Measurements from ENCODE around the gene SPC24. TPM values are rescaled to one million over a fixed set of nuclear protein-coding genes. Genes with fewer than 3 reads are reported as not detected.
"Not testable (repeated sequence)": the region's sequence is repeated elsewhere in the genome, so short reads cannot be mapped to it uniquely, and the experiment has no call there.

SPC24 gene
- total RNA-seq, 2 donors from 2014 or later: 48.7 to 86.4 TPM

- Mint-ChIP-seq H3K9me3 (no peaks in the 10 kb centered on the region), H3K36me3 (no peaks in the 10 kb centered on the region), H3K27ac (no peak overlapping the region)
- ATAC-seq (no peak), DNase-seq (ENCODE audit: low spot score in 2 of 2) (no peak)
These were observed 18.8 kb upstream of the SPC24 start for GRCh38 chr19:11174336-11174735.

DNA sequence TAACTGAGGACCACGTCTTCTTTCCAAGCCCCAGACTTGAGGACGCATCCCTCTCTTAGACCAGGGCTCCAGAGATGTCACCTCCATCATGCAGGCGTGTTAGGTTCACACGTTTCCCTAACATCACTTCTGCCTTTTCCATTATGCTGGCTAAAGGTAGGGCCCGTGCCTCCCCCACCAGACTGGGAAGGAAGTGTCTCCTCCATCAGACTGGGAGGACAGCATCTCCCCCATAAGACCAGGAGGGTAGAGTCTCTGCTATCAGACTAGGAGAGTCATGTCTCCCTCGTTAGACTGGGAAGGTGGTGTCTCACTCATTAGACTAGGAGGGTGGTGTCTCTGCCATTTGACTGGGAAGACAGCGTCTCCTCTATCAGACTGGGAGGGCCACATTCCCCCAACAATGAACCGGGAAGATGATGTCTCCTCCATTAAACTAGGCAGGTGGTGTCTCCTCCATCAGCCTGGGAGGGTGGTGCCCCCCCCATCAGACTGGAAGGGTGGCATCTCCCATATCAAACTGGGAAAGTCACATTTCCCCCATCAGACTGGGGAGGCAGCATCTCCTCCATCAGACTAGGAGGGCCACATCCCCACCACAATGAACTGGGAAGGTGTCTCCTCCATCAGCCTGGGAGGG is 18.1 kb upstream of the SPC24 start:
- ATAC-seq (no peak), DNase-seq (ENCODE audit: low spot score in 2 of 2) (no peak)
- Mint-ChIP-seq H3K36me3 (no peaks in the 10 kb centered on the region), H3K9me3 (no peaks in the 10 kb centered on the region), H3K27ac (no peak overlapping the region)

- H3K27ac Mint-ChIP-seq: peak overlapping the region in 1 of 2 donors; percentile 44
- ATAC-seq: no peak
- no peaks in the 10 kb centered on the region for H3K9me3 Mint-ChIP-seq
- H3K36me3 Mint-ChIP-seq: no peaks in the 10 kb centered on the region
- DNase-seq (ENCODE audit: low spot score in 2 of 2): no peak
These were observed 17.0 kb upstream of the SPC24 start for GRCh38 chr19:11172576-11172975.

- DNase-seq (ENCODE audit: low spot score in 2 of 2): no peak
- ATAC-seq: no peak
- H3K36me3 Mint-ChIP-seq: no peaks in the 10 kb centered on the region
These were observed 15.6 kb upstream of the SPC24 start for GRCh38 chr19:11171144-11171543.

DNA sequence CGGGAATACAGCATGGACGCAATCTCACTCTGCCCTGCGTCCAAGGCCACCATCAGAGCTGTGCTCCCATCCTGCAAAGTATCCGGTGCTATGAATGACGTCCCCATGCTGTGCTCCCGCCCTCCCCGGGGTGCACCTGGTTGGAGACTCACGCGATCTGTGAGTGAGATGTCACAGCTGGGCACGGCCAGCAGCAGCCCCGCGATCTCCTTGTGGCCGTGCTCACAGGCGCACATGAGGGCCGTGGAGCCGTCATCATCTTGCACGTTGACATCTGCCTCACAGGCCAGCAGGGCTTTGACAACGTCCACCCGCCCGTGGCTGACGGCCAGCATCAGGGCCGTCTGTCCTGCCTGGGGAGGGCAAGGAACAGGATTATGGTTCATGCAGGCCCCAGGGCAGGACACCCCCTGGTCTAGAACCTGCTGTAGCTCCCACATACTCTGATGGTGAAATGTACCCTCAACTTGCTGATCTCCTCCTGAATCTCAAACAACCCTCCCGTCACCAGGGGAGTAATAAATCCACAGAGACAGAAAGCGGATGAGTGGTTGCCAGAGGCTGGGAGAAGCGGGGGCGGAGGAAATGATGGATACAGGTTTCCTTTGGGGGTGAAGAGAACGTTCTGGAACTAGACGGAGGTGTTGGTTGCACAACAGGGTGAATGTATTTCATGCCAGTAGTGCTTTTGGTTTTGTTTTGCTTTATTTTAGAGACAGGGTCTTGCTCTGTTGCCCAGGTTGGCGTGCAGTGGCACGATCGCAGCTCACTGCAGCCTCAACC is 14.5 kb upstream of the SPC24 start:
- ATAC-seq (no peak), DNase-seq (ENCODE audit: low spot score in 2 of 2) (no peak)
- Mint-ChIP-seq H3K27ac (no peak overlapping the region), H3K9me3 (no peaks in the 10 kb centered on the region), H3K36me3 (no peaks in the 10 kb centered on the region)

More at GRCh38 chr19:11171144-11171543, 15.6 kb upstream of the SPC24 start:
- Mint-ChIP-seq H3K9me3 (no peaks in the 10 kb centered on the region), H3K27ac (no peak overlapping the region)

GRCh38 chr19:11168568-11168967 is 13.0 kb upstream of the SPC24 start:
- Mint-ChIP-seq H3K9me3 (no peaks in the 10 kb centered on the region), H3K27ac (no peak overlapping the region), H3K36me3 (no peaks in the 10 kb centered on the region)
- no peak for ATAC-seq
- DNase-seq (ENCODE audit: low spot score in 2 of 2): no peak

- ATAC-seq (no peak), DNase-seq (ENCODE audit: low spot score in 2 of 2) (no peak)
- Mint-ChIP-seq H3K27ac (peak overlapping the region in 1 of 2 donors; percentile 22), H3K36me3 (no peaks in the 10 kb centered on the region), H3K9me3 (no peaks in the 10 kb centered on the region)
These were observed 10.9 kb upstream of the SPC24 start for GRCh38 chr19:11166281-11167142.

DNA sequence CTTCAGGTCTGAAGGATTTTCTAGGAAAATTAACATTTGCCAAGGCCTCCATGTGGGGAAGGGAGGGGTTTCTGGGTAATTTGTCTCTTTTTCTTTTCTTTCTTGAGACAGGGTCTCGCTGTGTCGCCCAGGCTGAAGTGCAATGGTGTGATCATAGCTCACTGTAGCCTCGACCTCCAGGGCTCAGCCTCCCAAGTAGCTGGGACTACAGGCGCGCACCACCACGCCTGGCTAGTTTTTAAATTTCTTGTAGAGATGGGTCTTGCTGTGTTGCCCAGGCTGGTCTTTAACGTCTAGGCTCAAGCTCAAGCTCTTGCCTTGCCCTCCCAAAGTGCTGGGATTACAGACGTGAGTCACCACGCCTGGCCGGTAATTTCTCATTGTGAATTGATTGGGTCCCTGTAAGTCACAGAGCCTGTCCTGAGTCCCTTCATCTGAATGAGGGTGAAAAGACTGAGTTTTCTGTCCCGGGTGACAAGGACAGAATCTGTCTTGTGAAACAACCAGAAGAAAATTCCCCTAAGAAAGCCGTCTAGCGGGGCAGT is 10.0 kb upstream of the SPC24 start:
- DNase-seq (ENCODE audit: low spot score in 2 of 2) (no peak), ATAC-seq (no peak)
- Mint-ChIP-seq H3K36me3 (no peaks in the 10 kb centered on the region), H3K27ac (no peak overlapping the region), H3K9me3 (no peaks in the 10 kb centered on the region)

GRCh38 chr19:11164879-11165406 is 9.4 kb upstream of the SPC24 start:
- Mint-ChIP-seq H3K9me3 (no peaks in the 10 kb centered on the region), H3K27ac (peak overlapping the region in 1 of 2 donors; percentile 46), H3K36me3 (no peaks in the 10 kb centered on the region)
- DNase-seq (ENCODE audit: low spot score in 2 of 2): no peak
- no peak for ATAC-seq

DNA sequence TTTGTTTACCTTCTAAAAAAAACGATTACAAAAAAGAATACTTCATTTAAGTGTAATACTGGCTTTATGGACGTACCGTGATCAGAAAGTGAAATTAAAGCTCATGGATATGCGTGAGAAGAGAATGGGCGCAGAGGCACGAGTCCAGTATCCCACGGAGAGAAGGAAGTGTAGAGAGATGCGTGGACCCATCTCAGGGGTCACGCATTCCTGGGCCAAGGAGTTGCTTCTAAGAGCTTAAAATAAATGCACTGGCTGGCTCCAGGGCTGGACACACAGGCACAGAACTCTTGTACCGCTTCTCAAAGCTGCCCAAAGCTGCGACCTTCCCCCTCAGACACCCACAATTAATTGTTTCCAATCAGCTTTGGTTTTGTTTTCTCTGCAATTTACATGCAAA is 8.7 kb upstream of the SPC24 start:
- Mint-ChIP-seq H3K27ac (no peak overlapping the region), H3K36me3 (no peaks in the 10 kb centered on the region), H3K9me3 (no peaks in the 10 kb centered on the region)
- ATAC-seq (no peak), DNase-seq (ENCODE audit: low spot score in 2 of 2) (no peak)

DNA sequence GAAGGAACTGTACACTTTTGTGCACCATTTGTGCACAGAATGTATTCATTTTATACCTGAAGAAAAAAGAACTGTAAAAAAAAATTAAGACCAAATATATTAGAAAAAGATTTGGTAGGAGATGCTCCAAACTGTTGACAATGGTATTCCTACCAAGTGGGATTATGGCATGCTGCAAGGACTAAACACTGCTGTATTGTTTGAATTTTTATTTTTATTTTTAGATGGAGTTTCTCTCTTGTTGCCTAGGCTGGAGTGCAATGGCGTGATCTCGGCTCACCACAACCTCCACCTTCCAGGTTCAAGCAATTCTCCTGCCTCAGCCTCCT is 4.8 kb upstream of the SPC24 start:
- not testable (repeated sequence) for ATAC-seq; H3K9me3 Mint-ChIP-seq; DNase-seq (ENCODE audit: low spot score in 2 of 2); H3K27ac Mint-ChIP-seq; H3K36me3 Mint-ChIP-seq

GRCh38 chr19:11159598-11160439 is 4.2 kb upstream of the SPC24 start:
- Mint-ChIP-seq H3K36me3 (peaks cover 2 to 6% of the 10 kb centered on the region in 2 donors), H3K9me3 (no peaks in the 10 kb centered on the region), H3K27ac (no peak overlapping the region)
- ATAC-seq (no peak), DNase-seq (ENCODE audit: low spot score in 2 of 2) (no peak)

DNA sequence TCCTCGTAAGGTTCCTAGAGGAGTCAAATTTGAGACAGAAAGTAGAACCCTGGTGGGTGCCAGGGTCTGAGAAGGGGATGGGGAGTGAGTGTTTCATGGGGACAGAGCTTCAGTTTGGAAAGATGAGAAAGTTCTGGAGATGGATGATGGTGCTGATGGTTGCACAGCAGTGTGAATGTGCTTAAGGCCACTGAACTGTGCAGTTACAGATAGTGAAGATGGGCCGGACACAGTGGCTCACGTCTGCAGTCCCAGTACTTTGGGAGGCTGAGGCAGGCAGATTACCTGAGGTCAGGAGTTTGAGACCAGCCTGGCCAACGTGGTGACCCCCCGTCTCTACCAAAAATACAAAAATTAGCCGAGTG is 917 bp downstream of the SPC24 start:
- Mint-ChIP-seq H3K9me3 (no peaks in the 10 kb centered on the region), H3K36me3 (peaks cover 10 to 25% of the 10 kb centered on the region in 2 donors), H3K27ac (peak overlapping the region; percentile 22 to 86)
- no peak for ATAC-seq
- DNase-seq (ENCODE audit: low spot score in 2 of 2): no peak

DNA sequence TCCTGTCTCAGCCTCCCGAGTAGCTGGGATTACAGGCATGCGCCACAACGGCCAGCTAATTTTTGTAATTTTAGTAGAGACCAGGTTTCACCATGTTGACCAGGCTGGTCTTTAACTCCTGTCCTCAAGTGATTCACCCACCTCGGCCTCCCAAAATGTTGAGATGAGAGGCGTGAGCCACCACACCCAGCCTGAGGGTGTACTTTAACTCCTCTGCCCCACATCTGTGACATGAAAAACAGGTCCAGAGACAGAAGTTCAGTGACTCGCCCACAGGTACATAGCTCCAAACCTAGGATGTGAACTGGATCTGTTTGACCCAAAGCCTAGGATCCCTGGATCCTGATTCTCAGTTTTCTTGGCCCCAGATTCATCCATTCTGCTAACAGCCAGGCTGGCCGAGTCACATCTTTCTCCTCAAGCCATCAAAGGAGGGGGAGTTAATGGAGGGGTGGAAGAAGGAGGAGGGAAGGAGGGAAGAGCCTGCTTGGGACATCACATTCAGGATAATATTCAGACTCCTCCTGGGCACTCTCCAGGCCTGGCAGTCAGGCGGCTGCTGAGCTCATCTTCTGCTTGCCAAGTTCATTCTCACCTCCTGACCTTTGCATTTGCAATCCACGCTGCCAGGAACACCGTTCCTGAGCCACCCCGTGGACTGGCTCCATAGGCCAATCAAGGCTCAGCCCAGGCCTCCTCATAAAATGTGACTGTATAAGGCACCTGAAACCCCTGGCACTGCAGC is 3.1 kb downstream of the SPC24 start:
- no peak overlapping the region for H3K27ac Mint-ChIP-seq
- DNase-seq (ENCODE audit: low spot score in 2 of 2): no peak

GRCh38 chr19:11151181-11151580 is 4.4 kb downstream of the SPC24 start:
- DNase-seq (ENCODE audit: low spot score in 2 of 2) (no peak), ATAC-seq (no peak)
- H3K27ac Mint-ChIP-seq: peak overlapping the region in 1 of 2 donors; percentile 57
- no peaks in the 10 kb centered on the region for H3K9me3 Mint-ChIP-seq
- peaks cover 11 to 44% of the 10 kb centered on the region in 2 donors for H3K36me3 Mint-ChIP-seq

More for the DNA sequence above, 3.1 kb downstream of the SPC24 start:
- no peak for ATAC-seq
- Mint-ChIP-seq H3K36me3 (peaks cover 10 to 35% of the 10 kb centered on the region in 2 donors), H3K9me3 (no peaks in the 10 kb centered on the region)

Measured in activated naive CD4-positive, alpha-beta T cell treated with anti-CD3 and anti-CD28 coated beads, Interleukin-2, amount 50 U/mL, for 72 hours (primary cell).